B cell (primary cell): ENCODE data around the gene RABL6.
"Not testable (repeated sequence)": the region's sequence is repeated elsewhere in the genome, so short reads cannot be mapped to it uniquely, and the experiment has no call there.

Experiments
- CTCF ChIP-seq: fragments of 200-600 bp; IDR thresholded peaks from one replicate; pipeline ENCODE4 v1.8.0; 2022; ENCODE audit warnings: antibody characterized with exemption, mild to moderate bottlenecking
- EZH2 ChIP-seq: IDR thresholded peaks from 2 replicates; pipeline ENCODE4 v1.6.1; 2012; ENCODE audit warnings: borderline replicate concordance, low read depth, mild to moderate bottlenecking, moderate library complexity, low read length; ENCODE audit not compliant: insufficient read depth, poor library complexity, severe bottlenecking

DNA sequence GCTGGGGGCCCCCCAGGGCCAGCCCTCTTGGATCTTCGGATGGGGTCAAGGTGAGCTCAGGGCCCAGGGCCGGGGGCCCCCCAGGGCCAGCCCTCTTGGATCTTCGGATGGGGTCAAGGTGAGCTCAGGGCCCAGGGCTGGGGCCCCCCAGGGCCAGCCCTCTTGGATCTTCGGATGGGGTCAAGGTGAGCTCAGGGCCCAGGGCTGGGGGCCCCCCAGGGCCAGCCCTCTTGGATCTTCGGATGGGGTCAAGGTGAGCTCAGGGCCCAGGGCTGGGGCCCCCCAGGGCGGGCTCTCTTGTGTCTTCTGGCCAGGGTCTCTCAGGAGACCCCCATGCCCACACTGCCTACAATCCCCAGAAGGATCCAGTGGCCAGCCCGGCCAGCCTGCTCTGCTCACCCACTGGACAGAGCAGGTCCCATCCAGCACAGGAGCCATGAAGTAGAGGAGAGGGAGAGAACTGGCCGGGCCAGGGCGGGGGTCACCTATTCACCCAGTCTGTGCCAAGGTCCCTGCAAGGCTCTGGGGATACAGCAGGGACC is 4.7 kb upstream of the RABL6 start:
- TF ChIP-seq CTCF, EZH2: not testable (repeated sequence)
